ENCODE measurements around the gene POGZ. TPM values are rescaled to one million over a fixed set of nuclear protein-coding genes. Genes with fewer than 3 reads are reported as not detected.

Gene POGZ
- 30.3 and 36.4 TPM in 2 replicates for total RNA-seq

DNA sequence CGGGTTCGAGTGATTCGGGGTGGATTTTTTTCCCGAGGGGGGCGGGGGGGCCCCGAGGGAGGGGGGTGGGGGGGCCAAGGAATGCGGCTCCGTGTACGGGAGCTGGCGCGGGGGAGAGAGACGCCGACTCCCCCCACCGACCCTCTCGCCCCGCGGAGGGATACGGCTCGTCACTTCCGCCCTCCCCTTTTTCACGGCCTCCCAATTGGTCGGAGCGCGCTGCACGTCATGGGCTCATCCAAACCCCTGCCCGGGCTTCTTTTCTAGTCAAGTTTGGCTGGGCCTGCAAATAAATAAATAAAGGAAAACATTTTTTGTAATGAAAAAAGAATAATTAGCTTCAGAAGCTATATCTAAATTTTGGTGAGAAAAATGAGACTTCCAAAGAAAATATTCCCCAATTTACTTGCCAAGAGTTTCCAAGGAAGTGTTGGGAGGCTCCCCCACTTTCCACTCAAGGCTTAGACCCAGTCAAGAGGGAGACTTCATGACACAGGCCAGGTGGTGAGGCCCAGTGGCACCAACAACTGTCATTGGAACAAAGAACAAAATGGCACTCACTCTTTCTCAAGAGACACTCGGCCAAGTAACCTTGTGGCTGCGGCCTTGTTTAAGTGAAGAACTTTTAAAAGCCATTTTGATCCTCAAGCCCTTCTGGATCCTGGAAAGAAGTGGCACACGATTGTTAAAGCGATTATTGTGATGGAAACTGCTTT, at the start of gene POGZ:
Gene POGZ (minus strand): TSS at position 164 of the 716 bp plus-strand sequence. CDS start 17,290 bp downstream, outside the sequence.
- DNase-seq (ENCODE audit: low read depth) = peak; percentile 45
- TF ChIP-seq, protein P1, sequence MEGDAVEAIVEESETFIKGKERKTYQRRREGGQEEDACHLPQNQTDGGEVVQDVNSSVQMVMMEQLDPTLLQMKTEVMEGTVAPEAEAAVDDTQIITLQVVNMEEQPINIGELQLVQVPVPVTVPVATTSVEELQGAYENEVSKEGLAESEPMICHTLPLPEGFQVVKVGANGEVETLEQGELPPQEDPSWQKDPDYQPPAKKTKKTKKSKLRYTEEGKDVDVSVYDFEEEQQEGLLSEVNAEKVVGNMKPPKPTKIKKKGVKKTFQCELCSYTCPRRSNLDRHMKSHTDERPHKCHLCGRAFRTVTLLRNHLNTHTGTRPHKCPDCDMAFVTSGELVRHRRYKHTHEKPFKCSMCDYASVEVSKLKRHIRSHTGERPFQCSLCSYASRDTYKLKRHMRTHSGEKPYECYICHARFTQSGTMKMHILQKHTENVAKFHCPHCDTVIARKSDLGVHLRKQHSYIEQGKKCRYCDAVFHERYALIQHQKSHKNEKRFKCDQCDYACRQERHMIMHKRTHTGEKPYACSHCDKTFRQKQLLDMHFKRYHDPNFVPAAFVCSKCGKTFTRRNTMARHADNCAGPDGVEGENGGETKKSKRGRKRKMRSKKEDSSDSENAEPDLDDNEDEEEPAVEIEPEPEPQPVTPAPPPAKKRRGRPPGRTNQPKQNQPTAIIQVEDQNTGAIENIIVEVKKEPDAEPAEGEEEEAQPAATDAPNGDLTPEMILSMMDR (IDR thresholded peaks at IDR 0.05; ENCODE audit: insufficient read depth, low read length, poor library complexity, severe bottlenecking) = no peak
- H3K27me3 ChIP-seq (ENCODE audit: control insufficient read depth, insufficient read depth, low read length) = no peaks in the 10 kb centered on the region
- peak within 1 kb of the TSS; percentile 85 for H3K4me3 ChIP-seq (ENCODE audit: low read depth, low read length)
- H3K36me3 ChIP-seq (ENCODE audit: control insufficient read depth, insufficient read depth, low read length) = no peaks in the 10 kb centered on the region

DNA sequence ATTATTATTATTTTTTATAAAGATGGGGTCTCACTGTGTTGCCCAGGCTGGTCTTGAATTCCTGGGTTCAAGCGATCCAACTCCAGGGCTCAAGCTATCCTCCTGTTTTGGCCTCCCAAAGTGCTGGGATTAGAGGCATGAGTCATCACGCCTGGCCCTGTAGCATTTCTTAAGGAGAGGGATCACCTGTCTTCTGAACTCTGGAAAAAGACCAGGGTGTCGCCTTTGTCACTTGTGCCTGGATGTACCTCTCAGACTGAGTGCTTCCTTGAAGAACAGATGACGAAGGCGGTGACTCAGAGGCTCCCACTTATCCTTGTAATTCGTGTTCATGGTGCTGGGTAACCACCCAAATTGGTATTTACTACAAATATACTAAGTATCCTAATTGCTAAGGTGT, 49.5 kb upstream of the POGZ start:
- TF ChIP-seq, protein P1 (IDR thresholded peaks at IDR 0.05; ENCODE audit: insufficient read depth, low read length, poor library complexity, severe bottlenecking) = no peak
- no peaks in the 10 kb centered on the region for H3K36me3 ChIP-seq (ENCODE audit: control insufficient read depth, insufficient read depth, low read length)
- no peak overlapping the region for H3K4me3 ChIP-seq (ENCODE audit: low read depth, low read length)
- no peak for DNase-seq (ENCODE audit: low read depth)
- H3K27me3 ChIP-seq (ENCODE audit: control insufficient read depth, insufficient read depth, low read length) = no peaks in the 10 kb centered on the region

- TF ChIP-seq, protein P1 (IDR thresholded peaks at IDR 0.05; ENCODE audit: insufficient read depth, low read length, poor library complexity, severe bottlenecking) = no peak
- no peaks in the 10 kb centered on the region for H3K27me3 ChIP-seq (ENCODE audit: control insufficient read depth, insufficient read depth, low read length)
- H3K4me3 ChIP-seq (ENCODE audit: low read depth, low read length) = no peak overlapping the region
- H3K36me3 ChIP-seq (ENCODE audit: control insufficient read depth, insufficient read depth, low read length) = no peaks in the 10 kb centered on the region
- no peak for DNase-seq (ENCODE audit: low read depth)
Observed at GRCh38 chr1:151504759-151505158, 45.5 kb upstream of the POGZ start.

- no peak overlapping the region for H3K4me3 ChIP-seq (ENCODE audit: low read depth, low read length)
- no peaks in the 10 kb centered on the region for H3K27me3 ChIP-seq (ENCODE audit: control insufficient read depth, insufficient read depth, low read length)
- DNase-seq (ENCODE audit: low read depth) = no peak
- TF ChIP-seq, protein P1 (IDR thresholded peaks at IDR 0.05; ENCODE audit: insufficient read depth, low read length, poor library complexity, severe bottlenecking) = no peak
- no peaks in the 10 kb centered on the region for H3K36me3 ChIP-seq (ENCODE audit: control insufficient read depth, insufficient read depth, low read length)
Observed at GRCh38 chr1:151504252-151504651, 45.0 kb upstream of the POGZ start.

DNA sequence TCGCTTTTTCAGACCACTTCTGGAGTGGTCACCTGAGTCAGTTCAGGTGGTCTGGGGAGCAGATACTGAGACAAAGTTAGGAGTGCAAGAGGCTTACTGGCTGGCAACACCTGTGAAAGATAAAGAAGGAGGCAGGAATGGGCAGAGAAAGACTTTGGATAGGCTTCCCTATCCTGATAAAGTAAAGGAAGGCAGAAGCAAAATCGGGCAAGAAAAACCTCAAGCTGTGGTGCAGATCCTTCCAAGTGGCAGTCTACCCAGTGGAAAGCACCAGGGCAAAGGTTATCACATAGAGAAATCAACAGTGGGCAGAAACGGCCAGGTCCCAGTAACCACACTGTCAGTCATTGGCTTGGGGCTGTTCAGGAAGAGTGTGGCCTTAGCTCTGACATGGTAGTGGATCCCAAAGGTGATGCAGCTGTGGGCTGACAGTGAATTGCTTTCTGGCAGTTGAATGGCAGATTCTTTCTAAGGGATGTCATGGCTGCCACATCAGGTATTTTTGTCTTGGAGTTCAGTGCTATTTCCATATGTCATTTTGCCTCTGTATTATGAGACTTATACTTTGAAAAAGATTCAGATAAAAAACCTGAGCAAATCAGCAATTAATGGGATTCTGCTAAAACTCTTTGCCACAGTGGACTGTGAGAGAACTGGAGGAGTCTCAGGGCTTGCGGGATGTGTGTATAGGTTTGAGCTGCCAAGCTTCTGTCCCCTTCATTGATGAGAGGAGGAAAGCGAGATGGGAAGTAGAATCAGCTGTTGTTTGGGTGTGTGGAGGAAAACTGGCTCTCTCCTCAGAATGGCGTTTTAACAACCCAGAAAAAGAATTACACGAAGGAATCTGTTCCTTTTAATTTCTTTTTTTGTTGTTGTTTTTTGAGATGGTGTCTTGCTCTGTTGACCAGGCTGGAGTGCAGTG, 43.8 kb upstream of the POGZ start:
- H3K36me3 ChIP-seq (ENCODE audit: control insufficient read depth, insufficient read depth, low read length) = no peaks in the 10 kb centered on the region
- no peak for DNase-seq (ENCODE audit: low read depth)
- no peak overlapping the region for H3K4me3 ChIP-seq (ENCODE audit: low read depth, low read length)
- no peaks in the 10 kb centered on the region for H3K27me3 ChIP-seq (ENCODE audit: control insufficient read depth, insufficient read depth, low read length)
- TF ChIP-seq, protein P1 (IDR thresholded peaks at IDR 0.05; ENCODE audit: insufficient read depth, low read length, poor library complexity, severe bottlenecking) = no peak
